GM12878 (cell line): ENCODE results near the gene SIKE1. TPM values are rescaled to one million over a fixed set of nuclear protein-coding genes. Genes with fewer than 3 reads are reported as not detected.
"Not testable (repeated sequence)": the region's sequence is repeated elsewhere in the genome, so short reads cannot be mapped to it uniquely, and the experiment has no call there.

ENCODE experiments used
- ATAC-seq: fragments of 200-7000 bp; cut with Tn5 transposase; 3 replicates; pipeline ENCODE4 v1.9.1; 2020; ENCODE audit warnings: mild to moderate bottlenecking, moderate library complexity
- BruUV-seq: library from RNA; stranded (reverse); fragments of 400-500 nt; replicated peaks from 2 replicates; lab custom pipeline; 2021; lab: Mats Ljungman, UMichigan
- CTCF ChIA-PET: fragments of 300-600 bp; sonication (Branson Sonifier 250); formaldehyde crosslinking; extraction: SDS; loops from one replicate; lab custom pipeline; 2021; ENCODE audit warnings: inconsistent platforms; lab: Yijun Ruan, JAX
- POLR2A ChIA-PET: fragments of 350-600 bp; formaldehyde crosslinking; extraction: SDS; loops from one replicate; lab custom pipeline; 2021; ENCODE audit warnings: inconsistent platforms; lab: Charles Lee
- RAD21 ChIA-PET: fragments of 300-600 bp; sonication (Branson Sonifier 250); formaldehyde crosslinking; loops from one replicate; lab custom pipeline; 2023; ENCODE audit warnings: antibody characterized with exemption; ENCODE audit not compliant: unreplicated experiment; lab: Charles Lee
- SMC1A ChIA-PET: fragments of 300-600 bp; sonication (Branson Sonifier 250); formaldehyde crosslinking; loops from one replicate; lab custom pipeline; 2023; ENCODE audit not compliant: unreplicated experiment, uncharacterized antibody; lab: Charles Lee
- DNase-seq: peaks from one replicate; pipeline ENCODE4 v3.0.0-alpha.2; 2011; ENCODE audit warnings: low read depth, low spot score
- FAIRE-seq: peaks from 3 replicates; lab custom pipeline; 2011; peaks lifted over from hg19 to GRCh38; lab: Jason Lieb, UNC
- H2AFZ ChIP-seq: 2 replicates; pipeline ENCODE4 v1.6.0; 2011; ENCODE audit warnings: low read depth, low read length, control low read depth; ENCODE audit not compliant: control insufficient read depth
- H3K27ac ChIP-seq: 2 replicates; pipeline ENCODE4 v1.5.1; 2011; ENCODE audit warnings: control low read depth; ENCODE audit not compliant: control insufficient read depth, insufficient read depth
- H3K27me3 ChIP-seq, 2 experiments: replicated peaks in 1 of 2; 2 replicates each; pipeline versions ENCODE4 v1.6.0 to v1.6.1; 2011; ENCODE audit warnings: low read length in 1 of 2; ENCODE audit not compliant: control insufficient read depth in 2 of 2, insufficient read depth in 2 of 2
- H3K36me3 ChIP-seq, 2 experiments: 2 replicates each; pipeline ENCODE4 v1.5.1; 2011; ENCODE audit warnings: low read length in 1 of 2; ENCODE audit not compliant: control insufficient read depth in 2 of 2, insufficient read depth in 2 of 2
- H3K4me1 ChIP-seq: 2 replicates; pipeline ENCODE4 v1.6.1; 2011; ENCODE audit warnings: mild to moderate bottlenecking, low read length, moderate library complexity, mixed read lengths; ENCODE audit not compliant: control insufficient read depth, insufficient read depth
- H3K4me2 ChIP-seq: 2 replicates; pipeline ENCODE4 v1.6.0; 2011; ENCODE audit warnings: control low read depth; ENCODE audit not compliant: control insufficient read depth, insufficient read depth
- H3K4me3 ChIP-seq: fragments of 200-600 bp; sonication (generic); 2 replicates; pipeline ENCODE4 v1.5.1; 2016
- H3K79me2 ChIP-seq: 2 replicates; pipeline ENCODE4 v1.6.0; 2011; ENCODE audit warnings: low read length; ENCODE audit not compliant: control insufficient read depth, insufficient read depth
- H3K9ac ChIP-seq: 2 replicates; pipeline ENCODE4 v1.8.0; 2011; ENCODE audit warnings: low read length, control low read depth, mixed read lengths; ENCODE audit not compliant: control insufficient read depth, insufficient read depth
- H3K9me3 ChIP-seq: replicated peaks from 3 replicates; pipeline ENCODE4 v1.5.1; 2011; ENCODE audit warnings: mild to moderate bottlenecking, low read length; ENCODE audit not compliant: control insufficient read depth, insufficient read depth
- H4K20me1 ChIP-seq: 2 replicates; pipeline ENCODE4 v1.6.0; 2011; ENCODE audit not compliant: control insufficient read depth, insufficient read depth
- HCFC1 ChIP-seq: fragments of 150-350 bp; IDR thresholded peaks from 2 replicates; pipeline ENCODE4 v1.6.1; 2014; ENCODE audit warnings: low read length
- JUND ChIP-seq: IDR thresholded peaks from 2 replicates; pipeline ENCODE4 v1.6.1; 2012; ENCODE audit warnings: low read depth, mild to moderate bottlenecking, low read length, improper control_type of control experiment, moderate library complexity
- ZNF622 ChIP-seq: fragments of 450-650 bp; IDR thresholded peaks from 2 replicates; pipeline ENCODE4 v1.6.1; 2017; ENCODE audit warnings: mild to moderate bottlenecking, inconsistent platforms
- ZSCAN29 ChIP-seq: fragments of 450-650 bp; IDR thresholded peaks from 2 replicates; pipeline ENCODE4 v1.6.1; 2017; ENCODE audit warnings: mild to moderate bottlenecking, moderate library complexity
- WGBS: methylation state at CpG from one replicate; pipeline ENCODE4 v1.1.6; 2016; ENCODE audit warnings: low lambda C conversion rate; ENCODE audit not compliant: insufficient replicate concordance, insufficient coverage; ENCODE audit errors: missing lambda C conversion rate; 5-methylcytosine and 5-hydroxymethylcytosine counted together
- in situ Hi-C: fragments of 300-500 bp; cut with MboI; formaldehyde crosslinking; loops from 9 replicates; pipeline ENCODE4 v1.14.3; 2018; ENCODE audit warnings: mixed read lengths
- intact Hi-C: fragments of 100-400 bp; cut with micrococcal nuclease; formaldehyde crosslinking; loops from one replicate; pipeline ENCODE4 v1.14.2; 2022; ENCODE audit not compliant: unreplicated experiment
- polyA plus RNA-seq, 11 experiments: library from polyadenylated mRNA; depleted of rRNA in 4 of 11; unstranded in 6 of 11; stranded (reverse) in 5 of 11; fragments of >200 nt; fragmentation: Nextera tagmentation in 4 of 11; fragmentation: Illumina TruSeq in 1 of 11; extraction: Ambion mirVana in 4 of 11; extraction: Trizol in 1 of 11; gene quantifications; 1 replicate in 1 of 11; 2 replicates in 10 of 11; pipeline versions ENCODE4 v1.2.1 to v1.2.3, GENCODE V29; 2011 to 2016; ENCODE audit warnings: inconsistent platforms in 2 of 11, missing spikeins in 2 of 11, low read depth in 1 of 11
- total RNA-seq, 4 experiments: library from RNA; depleted of rRNA in 3 of 4; stranded (reverse); fragments of >200 nt in 3 of 4; fragmentation: Illumina TruSeq in 1 of 4; extraction: Trizol in 1 of 4; gene quantifications; 2 replicates each; pipeline versions ENCODE4 v1.2.1 to v1.2.3, GENCODE V29; 2013 to 2021
- TF ChIP-seq, protein P1 (sequence below): fragments of 450-650 bp; IDR thresholded peaks from 2 replicates; pipeline ENCODE4 v1.6.1; 2017; ENCODE audit warnings: antibody characterized with exemption, mild to moderate bottlenecking, moderate library complexity
- TF ChIP-seq, protein P2 (sequence below): fragments of 450-650 bp; formaldehyde crosslinking; IDR thresholded peaks from 2 replicates; pipeline ENCODE4 v1.4.0; 2022; ENCODE audit warnings: mild to moderate bottlenecking, moderate library complexity

Gene SIKE1
- total and polyA plus RNA-seq, 10 of the 15 experiments (the other 5 are each of a cell fraction or from before 2014, with no cell fraction given) = 10.4 to 67.0 (median 45.5) TPM

DNA sequence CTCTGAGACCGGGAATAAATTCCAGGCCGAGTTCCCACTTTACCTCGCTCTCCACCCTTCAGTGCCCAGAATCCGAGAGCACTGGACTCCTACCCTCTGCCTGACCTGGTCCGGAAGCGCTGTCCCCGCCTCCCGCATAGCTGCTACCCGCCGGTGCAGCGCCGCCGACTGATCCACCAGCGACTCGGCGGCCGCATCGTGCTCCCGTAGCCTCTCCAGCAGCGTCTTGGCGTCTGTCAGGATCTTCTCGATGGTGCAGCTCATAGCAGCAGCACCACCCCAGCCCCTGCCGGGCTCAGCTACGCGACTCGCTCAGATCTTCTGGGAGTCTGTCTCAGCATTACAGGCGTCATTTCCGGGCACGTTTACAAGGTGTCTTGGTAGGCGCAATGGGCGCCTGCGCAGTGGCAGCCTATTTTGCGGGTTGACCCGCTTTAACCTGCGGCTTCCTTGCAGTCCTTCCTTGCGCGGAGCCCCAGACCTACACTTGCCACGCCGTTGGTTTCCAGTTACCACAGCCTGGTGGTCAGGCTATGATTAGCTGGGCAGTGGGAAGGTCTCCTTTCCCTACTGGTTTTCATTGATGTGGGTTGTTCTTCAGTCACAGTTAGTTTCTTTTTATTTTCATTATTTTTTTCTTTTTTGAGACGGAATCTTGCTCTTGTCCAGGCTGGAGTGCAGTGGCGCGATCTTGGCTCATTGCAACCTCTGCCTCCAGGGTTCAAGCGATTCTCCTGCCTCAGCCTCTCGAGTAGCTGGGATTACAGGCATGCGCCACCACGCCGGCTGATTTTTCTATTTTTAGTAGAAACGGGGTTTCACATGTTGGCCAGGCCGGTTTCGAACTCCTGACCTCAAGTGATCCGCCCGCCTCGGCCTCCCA is at the start of gene SIKE1 (continued):
- TF ChIP-seq, protein P1, sequence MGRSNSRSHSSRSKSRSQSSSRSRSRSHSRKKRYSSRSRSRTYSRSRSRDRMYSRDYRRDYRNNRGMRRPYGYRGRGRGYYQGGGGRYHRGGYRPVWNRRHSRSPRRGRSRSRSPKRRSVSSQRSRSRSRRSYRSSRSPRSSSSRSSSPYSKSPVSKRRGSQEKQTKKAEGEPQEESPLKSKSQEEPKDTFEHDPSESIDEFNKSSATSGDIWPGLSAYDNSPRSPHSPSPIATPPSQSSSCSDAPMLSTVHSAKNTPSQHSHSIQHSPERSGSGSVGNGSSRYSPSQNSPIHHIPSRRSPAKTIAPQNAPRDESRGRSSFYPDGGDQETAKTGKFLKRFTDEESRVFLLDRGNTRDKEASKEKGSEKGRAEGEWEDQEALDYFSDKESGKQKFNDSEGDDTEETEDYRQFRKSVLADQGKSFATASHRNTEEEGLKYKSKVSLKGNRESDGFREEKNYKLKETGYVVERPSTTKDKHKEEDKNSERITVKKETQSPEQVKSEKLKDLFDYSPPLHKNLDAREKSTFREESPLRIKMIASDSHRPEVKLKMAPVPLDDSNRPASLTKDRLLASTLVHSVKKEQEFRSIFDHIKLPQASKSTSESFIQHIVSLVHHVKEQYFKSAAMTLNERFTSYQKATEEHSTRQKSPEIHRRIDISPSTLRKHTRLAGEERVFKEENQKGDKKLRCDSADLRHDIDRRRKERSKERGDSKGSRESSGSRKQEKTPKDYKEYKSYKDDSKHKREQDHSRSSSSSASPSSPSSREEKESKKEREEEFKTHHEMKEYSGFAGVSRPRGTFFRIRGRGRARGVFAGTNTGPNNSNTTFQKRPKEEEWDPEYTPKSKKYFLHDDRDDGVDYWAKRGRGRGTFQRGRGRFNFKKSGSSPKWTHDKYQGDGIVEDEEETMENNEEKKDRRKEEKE = no peak
- TF ChIP-seq HCFC1 (peak; percentile 64; the same call in 1 of the 2 replicates), ZSCAN29 (no peak), JUND (peak; percentile 14; the same call in 1 of the 2 replicates), ZNF622 (no peak)
- TF ChIP-seq, protein P2, sequence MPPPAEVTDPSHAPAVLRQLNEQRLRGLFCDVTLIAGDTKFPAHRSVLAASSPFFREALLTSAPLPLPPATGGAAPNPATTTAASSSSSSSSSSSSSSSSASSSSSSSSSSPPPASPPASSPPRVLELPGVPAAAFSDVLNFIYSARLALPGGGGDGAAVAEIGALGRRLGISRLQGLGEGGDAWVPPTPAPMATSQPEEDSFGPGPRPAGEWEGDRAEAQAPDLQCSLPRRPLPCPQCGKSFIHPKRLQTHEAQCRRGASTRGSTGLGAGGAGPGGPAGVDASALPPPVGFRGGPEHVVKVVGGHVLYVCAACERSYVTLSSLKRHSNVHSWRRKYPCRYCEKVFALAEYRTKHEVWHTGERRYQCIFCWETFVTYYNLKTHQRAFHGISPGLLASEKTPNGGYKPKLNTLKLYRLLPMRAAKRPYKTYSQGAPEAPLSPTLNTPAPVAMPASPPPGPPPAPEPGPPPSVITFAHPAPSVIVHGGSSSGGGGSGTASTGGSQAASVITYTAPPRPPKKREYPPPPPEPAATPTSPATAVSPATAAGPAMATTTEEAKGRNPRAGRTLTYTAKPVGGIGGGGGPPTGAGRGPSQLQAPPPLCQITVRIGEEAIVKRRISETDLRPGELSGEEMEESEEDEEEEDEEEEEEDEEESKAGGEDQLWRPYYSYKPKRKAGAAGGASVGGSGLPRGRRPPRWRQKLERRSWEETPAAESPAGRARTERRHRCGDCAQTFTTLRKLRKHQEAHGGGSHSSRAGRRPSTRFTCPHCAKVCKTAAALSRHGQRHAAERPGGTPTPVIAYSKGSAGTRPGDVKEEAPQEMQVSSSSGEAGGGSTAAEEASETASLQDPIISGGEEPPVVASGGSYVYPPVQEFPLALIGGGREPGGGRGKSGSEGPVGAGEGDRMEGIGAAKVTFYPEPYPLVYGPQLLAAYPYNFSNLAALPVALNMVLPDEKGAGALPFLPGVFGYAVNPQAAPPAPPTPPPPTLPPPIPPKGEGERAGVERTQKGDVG (CRISPR knock-in tag) = 0 out of 2 replicates have a peak, but pooled peaks have one; percentile 18

DNA sequence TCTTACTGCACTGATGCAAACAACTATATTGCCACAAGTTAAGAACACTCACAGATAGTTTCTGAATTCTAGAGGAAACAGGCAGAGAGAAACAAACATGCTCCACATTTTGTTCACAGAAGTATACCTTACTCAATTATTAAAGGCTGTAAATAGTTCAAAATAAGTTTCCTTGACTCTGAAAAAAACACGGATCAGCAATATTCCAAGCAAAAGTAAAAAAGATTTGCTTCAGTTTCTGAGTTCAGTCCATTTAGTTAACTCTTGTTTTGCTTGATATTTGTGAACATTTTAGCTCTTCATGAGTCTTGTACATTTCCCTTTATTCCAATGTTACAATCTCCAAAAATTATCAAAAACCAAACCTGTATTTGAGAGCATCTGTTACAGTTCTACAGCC is 49.6 kb upstream of the SIKE1 start:
- H3K4me3 ChIP-seq, SMC1A ChIA-PET, ATAC-seq, intact Hi-C loops, POLR2A ChIA-PET, H2AFZ ChIP-seq, H3K79me2 ChIP-seq, H3K4me2 ChIP-seq, H4K20me1 ChIP-seq, H3K9ac ChIP-seq, H3K4me1 ChIP-seq, BruUV-seq, H3K9me3 ChIP-seq, FAIRE-seq, DNase-seq, H3K27me3 ChIP-seq, H3K36me3 ChIP-seq, H3K27ac ChIP-seq, RAD21 ChIA-PET, in situ Hi-C loops: not testable (repeated sequence)
- CTCF ChIA-PET = interaction anchor here (1.7 kb wide), 1 partner anchor 8 kb away, joined by 4 read pairs; no protein-coding TSS in a partner anchor
- 0% methylated on average over 1 of the region's 1 CpG for WGBS
